Glomerular endothelial cell (primary cell): ENCODE results near the gene LRPAP1. TPM values are rescaled to one million over a fixed set of nuclear protein-coding genes. Genes with fewer than 3 reads are reported as not detected.
"Not testable (repeated sequence)": the region's sequence is repeated elsewhere in the genome, so short reads cannot be mapped to it uniquely, and the experiment has no call there.

Source experiments
- DNase-seq: peaks from one replicate; pipeline ENCODE4 v3.0.0-alpha.2; 2011; ENCODE audit warnings: low read depth, low spot score; ENCODE audit errors: extremely low read depth
- total RNA-seq: library from RNA; depleted of rRNA; stranded (reverse); fragments of >200 nt; gene quantifications from 2 replicates; pipeline ENCODE4 v1.2.3, GENCODE V29; 2015

LRPAP1 gene
- total RNA-seq, 1 donor from 2014 or later = 253 TPM

- no peak for DNase-seq
These were observed 67.1 kb downstream of the LRPAP1 start for GRCh38 chr4:3464911-3465697.

GRCh38 chr4:3464349-3464905, 67.8 kb downstream of the LRPAP1 start:
- no peak for DNase-seq

- DNase-seq = no peak
These were observed 68.5 kb downstream of the LRPAP1 start for GRCh38 chr4:3463556-3464348.

GRCh38 chr4:3462790-3463415, 69.3 kb downstream of the LRPAP1 start, which contains the start of gene DOK7:
DOK7 (plus strand) TSS chr4:3463306; CDS start chr4:3463376, 70 bp downstream.
- no peak for DNase-seq

GRCh38 chr4:3462321-3462789, 69.9 kb downstream of the LRPAP1 start:
- no peak for DNase-seq

GRCh38 chr4:3461515-3462291, 70.5 kb downstream of the LRPAP1 start:
- DNase-seq = no peak

- no peak for DNase-seq
These were observed 71.3 kb downstream of the LRPAP1 start for GRCh38 chr4:3460926-3461325.

- not testable (repeated sequence) for DNase-seq
These were observed 73.1 kb downstream of the LRPAP1 start for GRCh38 chr4:3459156-3459555.

GRCh38 chr4:3458371-3458770, 73.9 kb downstream of the LRPAP1 start:
- DNase-seq = no peak

GRCh38 chr4:3455596-3455995, 76.6 kb downstream of the LRPAP1 start:
- DNase-seq = not testable (repeated sequence)

Other genes starting within 250 kb of the LRPAP1 start
- gene RGS12, start 239.4 kb downstream of the LRPAP1 start, total RNA-seq = 67.0 and 92.8 TPM in 2 replicates
- 0.64 TPM in 1 of 2 replicates, not detected in the other for gene HGFAC, start 90.5 kb downstream of the LRPAP1 start, total RNA-seq
- not detected in 2 replicates for gene DOK7, start 69.1 kb downstream of the LRPAP1 start, total RNA-seq
- 0.19 and 0.93 TPM in 2 replicates for gene ADRA2C, start 234.0 kb upstream of the LRPAP1 start, total RNA-seq